ENCODE measurements around the gene AADACL4.

Gene AADACL4

GRCh38 chr1:12610305-12610935, 33.5 kb upstream of the AADACL4 start:
- no peak overlapping the region for H3K4me3 ChIP-seq (ENCODE audit: control insufficient read depth, low read depth, low read length)
- TF ChIP-seq CTCF (conservative IDR thresholded peaks at IDR 0.05; ENCODE audit: control insufficient read depth, insufficient read depth, low read depth, low read length), result no peak
- peak; percentile 55 for DNase-seq (ENCODE audit: low read depth)

GRCh38 chr1:12610941-12611340, 32.9 kb upstream of the AADACL4 start:
- TF ChIP-seq CTCF (conservative IDR thresholded peaks at IDR 0.05; ENCODE audit: control insufficient read depth, insufficient read depth, low read depth, low read length), result no peak
- no peak for DNase-seq (ENCODE audit: low read depth)
- no peak overlapping the region for H3K4me3 ChIP-seq (ENCODE audit: control insufficient read depth, low read depth, low read length)

GRCh38 chr1:12613180-12613579, 30.7 kb upstream of the AADACL4 start:
- TF ChIP-seq CTCF (conservative IDR thresholded peaks at IDR 0.05; ENCODE audit: control insufficient read depth, insufficient read depth, low read depth, low read length), result no peak
- DNase-seq (ENCODE audit: low read depth), result no peak
- no peak overlapping the region for H3K4me3 ChIP-seq (ENCODE audit: control insufficient read depth, low read depth, low read length)

GRCh38 chr1:12614402-12615158, 29.3 kb upstream of the AADACL4 start:
- DNase-seq (ENCODE audit: low read depth), result no peak
- H3K4me3 ChIP-seq (ENCODE audit: control insufficient read depth, low read depth, low read length), result no peak overlapping the region
- no peak for TF ChIP-seq CTCF (conservative IDR thresholded peaks at IDR 0.05; ENCODE audit: control insufficient read depth, insufficient read depth, low read depth, low read length)

GRCh38 chr1:12615159-12615864, 28.6 kb upstream of the AADACL4 start:
- H3K4me3 ChIP-seq (ENCODE audit: control insufficient read depth, low read depth, low read length), result peak overlapping the region; percentile 65
- no peak for DNase-seq (ENCODE audit: low read depth)
- TF ChIP-seq CTCF (conservative IDR thresholded peaks at IDR 0.05; ENCODE audit: control insufficient read depth, insufficient read depth, low read depth, low read length), result no peak

- no peak for TF ChIP-seq CTCF (conservative IDR thresholded peaks at IDR 0.05; ENCODE audit: control insufficient read depth, insufficient read depth, low read depth, low read length)
- DNase-seq (ENCODE audit: low read depth), result peak; percentile 48
- peak overlapping the region; percentile 65 for H3K4me3 ChIP-seq (ENCODE audit: control insufficient read depth, low read depth, low read length)
Observed at GRCh38 chr1:12615865-12616708, 27.8 kb upstream of the AADACL4 start.
